ENCODE measurements around the gene VDR. TPM values are rescaled to one million over a fixed set of nuclear protein-coding genes. Genes with fewer than 3 reads are reported as not detected.

Gene VDR
- total RNA-seq, 1 donor = 32.2 TPM

- Histone ChIP-seq H2AFZ (ENCODE audit: low read length) (no peak overlapping the region), H3K27ac (ENCODE audit: low read depth, low read length) (no peak overlapping the region), H4K20me1 (ENCODE audit: insufficient read depth, low read length) (peaks cover 69% of the 10 kb centered on the region), H3K36me3 (ENCODE audit: insufficient read depth, low read length) (peaks cover 31% of the 10 kb centered on the region), H3K4me2 (ENCODE audit: insufficient read depth, low read length) (no peak overlapping the region), H3K79me2 (ENCODE audit: insufficient read depth, low read length) (peaks cover 96% of the 10 kb centered on the region), H3K4me3 (ENCODE audit: insufficient read depth, low read length) (no peak overlapping the region), H3K27me3 (ENCODE audit: insufficient read depth, low read length) (no peaks in the 10 kb centered on the region), H3K4me1 (ENCODE audit: insufficient read depth, low read length) (peaks cover 55% of the 10 kb centered on the region), H3K9me3 (ENCODE audit: low read depth, low read length) (no peaks in the 10 kb centered on the region)
- TF ChIP-seq CTCF (IDR thresholded peaks at IDR 0.05; ENCODE audit: extremely low read depth, low read depth, low read length) = no peak
- no peak for DNase-seq (ENCODE audit: insufficient read length, low spot score, missing footprints)
These were observed 97.5 kb downstream of the VDR start for GRCh38 chr12:47807338-47807737.

- no peak overlapping the region for H2AFZ ChIP-seq (ENCODE audit: low read length)
- peak overlapping the region; percentile 49 for H3K27ac ChIP-seq (ENCODE audit: low read depth, low read length)
- TF ChIP-seq CTCF (IDR thresholded peaks at IDR 0.05; ENCODE audit: extremely low read depth, low read depth, low read length) = no peak
- no peak for DNase-seq (ENCODE audit: insufficient read length, low spot score, missing footprints)
- H3K4me3 ChIP-seq (ENCODE audit: insufficient read depth, low read length) = no peak overlapping the region
- H3K9me3 ChIP-seq (ENCODE audit: low read depth, low read length) = no peaks in the 10 kb centered on the region
- peaks cover 100% of the 10 kb centered on the region for H3K79me2 ChIP-seq (ENCODE audit: insufficient read depth, low read length)
- no peak overlapping the region for H3K4me2 ChIP-seq (ENCODE audit: insufficient read depth, low read length)
- H3K36me3 ChIP-seq (ENCODE audit: insufficient read depth, low read length) = peaks cover 29% of the 10 kb centered on the region
- H3K4me1 ChIP-seq (ENCODE audit: insufficient read depth, low read length) = peaks cover 46% of the 10 kb centered on the region
- H3K27me3 ChIP-seq (ENCODE audit: insufficient read depth, low read length) = no peaks in the 10 kb centered on the region
- H4K20me1 ChIP-seq (ENCODE audit: insufficient read depth, low read length) = peaks cover 81% of the 10 kb centered on the region
These were observed 99.4 kb downstream of the VDR start for GRCh38 chr12:47805417-47805816.

DNA sequence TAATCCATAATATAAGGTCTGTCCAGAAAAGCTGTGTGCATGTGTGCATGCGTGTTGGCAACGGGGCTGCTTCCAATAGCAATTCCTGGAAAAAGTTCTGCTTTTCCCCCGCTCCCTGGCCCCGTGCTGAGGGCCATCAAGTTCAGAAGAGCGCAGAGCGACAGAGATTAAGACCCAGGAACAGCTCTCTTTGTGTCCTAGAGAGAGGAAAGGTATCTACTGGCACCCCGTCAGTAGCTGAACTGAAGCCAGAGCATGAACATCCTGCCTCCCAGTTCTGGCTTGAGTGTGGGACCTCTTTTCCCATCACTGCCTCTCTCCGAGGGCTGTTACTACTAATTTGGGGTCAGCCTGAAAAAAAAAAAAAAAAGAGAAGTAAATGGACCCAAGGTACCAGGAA is 100.6 kb downstream of the VDR start:
- H3K9me3 ChIP-seq (ENCODE audit: low read depth, low read length) = no peaks in the 10 kb centered on the region
- peaks cover 29% of the 10 kb centered on the region for H3K36me3 ChIP-seq (ENCODE audit: insufficient read depth, low read length)
- H4K20me1 ChIP-seq (ENCODE audit: insufficient read depth, low read length) = peaks cover 89% of the 10 kb centered on the region
- peaks cover 100% of the 10 kb centered on the region for H3K79me2 ChIP-seq (ENCODE audit: insufficient read depth, low read length)
- no peak for TF ChIP-seq CTCF (IDR thresholded peaks at IDR 0.05; ENCODE audit: extremely low read depth, low read depth, low read length)
- no peak for DNase-seq (ENCODE audit: insufficient read length, low spot score, missing footprints)
- no peak overlapping the region for H3K4me3 ChIP-seq (ENCODE audit: insufficient read depth, low read length)
- H3K4me1 ChIP-seq (ENCODE audit: insufficient read depth, low read length) = peaks cover 48% of the 10 kb centered on the region
- H3K4me2 ChIP-seq (ENCODE audit: insufficient read depth, low read length) = no peak overlapping the region
- no peaks in the 10 kb centered on the region for H3K27me3 ChIP-seq (ENCODE audit: insufficient read depth, low read length)
- no peak overlapping the region for H2AFZ ChIP-seq (ENCODE audit: low read length)
- no peak overlapping the region for H3K27ac ChIP-seq (ENCODE audit: low read depth, low read length)

GRCh38 chr12:47803191-47803875 is 101.5 kb downstream of the VDR start:
- Histone ChIP-seq H3K36me3 (ENCODE audit: insufficient read depth, low read length) (peaks cover 38% of the 10 kb centered on the region), H3K27me3 (ENCODE audit: insufficient read depth, low read length) (no peaks in the 10 kb centered on the region), H3K4me3 (ENCODE audit: insufficient read depth, low read length) (no peak overlapping the region), H4K20me1 (ENCODE audit: insufficient read depth, low read length) (peaks cover 89% of the 10 kb centered on the region), H3K4me1 (ENCODE audit: insufficient read depth, low read length) (peaks cover 39% of the 10 kb centered on the region), H3K27ac (ENCODE audit: low read depth, low read length) (no peak overlapping the region), H2AFZ (ENCODE audit: low read length) (no peak overlapping the region), H3K4me2 (ENCODE audit: insufficient read depth, low read length) (no peak overlapping the region), H3K79me2 (ENCODE audit: insufficient read depth, low read length) (peaks cover 100% of the 10 kb centered on the region), H3K9me3 (ENCODE audit: low read depth, low read length) (no peaks in the 10 kb centered on the region)
- TF ChIP-seq CTCF (IDR thresholded peaks at IDR 0.05; ENCODE audit: extremely low read depth, low read depth, low read length) = no peak
- no peak for DNase-seq (ENCODE audit: insufficient read length, low spot score, missing footprints)

All from osteoblast (primary cell).